DMS53 treated with DMSO at 0.1 percent for 48 hours (cell line): ENCODE data around the gene RGS1.

Experiments
- DNase-seq: peaks from one replicate; lab custom pipeline; 2025; ENCODE audit not compliant: unreplicated experiment; lab: John Stamatoyannopoulos, UW

RGS1 gene

DNA sequence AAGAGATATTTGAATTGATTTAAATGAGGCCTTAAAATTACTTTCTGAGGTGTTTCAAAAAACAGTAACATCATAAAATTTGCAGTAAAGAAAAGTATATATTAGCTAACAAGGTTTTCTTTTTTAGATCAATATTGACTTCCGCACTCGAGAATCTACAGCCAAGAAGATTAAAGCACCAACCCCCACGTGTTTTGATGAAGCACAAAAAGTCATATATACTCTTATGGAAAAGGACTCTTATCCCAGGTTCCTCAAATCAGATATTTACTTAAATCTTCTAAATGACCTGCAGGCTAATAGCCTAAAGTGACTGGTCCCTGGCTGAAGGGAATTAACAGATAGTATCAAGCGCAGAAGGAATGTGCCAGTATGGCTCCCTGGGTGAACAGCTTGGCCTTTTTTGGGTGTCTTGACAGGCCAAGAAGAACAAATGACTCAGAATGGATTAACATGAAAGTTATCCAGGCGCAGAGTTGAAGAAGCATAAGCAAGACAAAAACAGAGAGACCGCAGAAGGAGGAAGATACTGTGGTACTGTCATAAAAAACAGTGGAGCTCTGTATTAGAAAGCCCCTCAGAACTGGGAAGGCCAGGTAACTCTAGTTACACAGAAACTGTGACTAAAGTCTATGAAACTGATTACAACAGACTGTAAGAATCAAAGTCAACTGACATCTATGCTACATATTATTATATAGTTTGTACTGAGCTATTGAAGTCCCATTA, 3.6 kb downstream of the RGS1 start:
- DNase-seq: no peak

DNA sequence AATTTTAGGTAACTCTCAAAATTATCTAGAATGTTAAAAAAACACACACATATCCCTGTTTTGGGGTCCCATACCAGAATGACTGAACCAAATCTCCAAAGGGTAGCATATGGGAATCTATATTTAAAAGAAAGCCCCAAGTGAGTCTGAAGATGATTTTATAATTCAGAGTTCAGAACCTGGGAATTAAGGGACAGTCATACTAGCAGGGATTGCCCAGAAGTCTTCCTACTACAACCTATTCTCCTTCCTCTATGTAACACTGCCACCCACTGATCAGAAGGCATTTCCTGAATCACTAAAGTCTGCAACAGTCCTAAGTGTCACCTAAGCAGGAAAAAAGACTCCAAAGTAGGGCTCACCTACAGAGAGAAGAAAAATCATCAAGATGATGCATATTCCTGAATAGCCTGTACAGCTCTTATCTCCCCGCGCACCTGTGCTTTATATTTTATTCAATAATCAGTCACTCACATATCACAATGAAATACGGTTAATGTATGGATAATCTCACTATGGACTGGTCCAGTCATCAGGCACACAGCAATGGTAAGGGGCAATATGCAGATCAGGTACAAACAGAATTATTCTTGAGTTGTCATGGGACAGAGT, 4.9 kb downstream of the RGS1 start:
- DNase-seq: peak; percentile 65

DNA sequence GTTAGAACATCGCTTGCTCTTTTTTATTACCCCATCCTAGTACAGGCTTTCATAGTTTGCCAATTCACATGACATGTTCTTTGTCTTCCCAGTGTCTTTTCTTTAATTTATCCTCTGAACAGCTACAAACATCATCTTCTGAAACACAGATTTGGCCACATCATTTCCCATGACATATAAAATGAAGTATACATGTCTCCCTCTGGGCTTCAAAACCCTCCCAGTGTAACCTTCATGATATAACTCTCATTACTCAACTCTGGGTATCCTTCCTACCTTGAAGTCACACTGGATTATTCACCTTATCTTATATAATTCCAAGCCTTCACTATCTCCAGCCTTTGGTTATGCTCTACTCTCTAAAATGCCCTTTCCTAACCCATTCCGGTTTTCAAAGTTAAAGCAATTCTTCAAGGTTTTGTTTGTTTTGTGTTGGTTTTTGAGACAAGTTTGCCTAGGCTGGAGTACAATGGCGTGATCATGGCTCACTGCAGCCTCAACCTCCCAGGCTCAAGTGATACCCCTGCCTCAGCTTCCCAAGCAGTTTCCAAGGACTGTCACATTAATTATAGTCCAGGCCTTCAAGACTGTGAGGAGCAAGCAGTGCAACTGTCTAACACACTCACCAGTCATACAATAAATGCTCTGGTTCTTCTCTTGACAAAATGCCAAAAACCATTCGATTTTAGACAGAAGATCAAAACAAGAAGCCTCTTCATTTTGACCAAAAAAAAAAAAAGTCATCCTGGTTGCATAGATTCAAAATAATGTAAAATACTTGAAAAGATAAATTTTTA, 5.8 kb downstream of the RGS1 start:
- DNase-seq: no peak

DNA sequence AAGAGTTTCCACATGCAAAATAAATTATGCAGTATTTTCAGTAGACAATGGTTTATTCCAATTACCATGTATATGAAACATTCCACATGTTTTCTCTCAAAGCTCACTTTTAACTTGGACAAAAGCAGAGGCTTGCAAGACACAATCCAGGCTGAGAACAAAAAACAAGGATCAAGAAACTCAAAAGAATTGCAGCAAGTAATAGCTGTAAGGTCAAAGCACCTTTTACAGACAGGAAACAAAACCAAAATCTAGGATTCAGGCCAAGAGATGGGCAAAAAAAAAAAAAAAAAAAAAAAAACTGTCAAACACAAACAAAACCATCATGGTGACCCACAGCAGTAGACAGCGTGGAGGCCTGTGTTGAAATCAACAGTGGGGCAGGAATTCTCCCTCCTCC, 9.3 kb downstream of the RGS1 start:
- no peak for DNase-seq

DNA sequence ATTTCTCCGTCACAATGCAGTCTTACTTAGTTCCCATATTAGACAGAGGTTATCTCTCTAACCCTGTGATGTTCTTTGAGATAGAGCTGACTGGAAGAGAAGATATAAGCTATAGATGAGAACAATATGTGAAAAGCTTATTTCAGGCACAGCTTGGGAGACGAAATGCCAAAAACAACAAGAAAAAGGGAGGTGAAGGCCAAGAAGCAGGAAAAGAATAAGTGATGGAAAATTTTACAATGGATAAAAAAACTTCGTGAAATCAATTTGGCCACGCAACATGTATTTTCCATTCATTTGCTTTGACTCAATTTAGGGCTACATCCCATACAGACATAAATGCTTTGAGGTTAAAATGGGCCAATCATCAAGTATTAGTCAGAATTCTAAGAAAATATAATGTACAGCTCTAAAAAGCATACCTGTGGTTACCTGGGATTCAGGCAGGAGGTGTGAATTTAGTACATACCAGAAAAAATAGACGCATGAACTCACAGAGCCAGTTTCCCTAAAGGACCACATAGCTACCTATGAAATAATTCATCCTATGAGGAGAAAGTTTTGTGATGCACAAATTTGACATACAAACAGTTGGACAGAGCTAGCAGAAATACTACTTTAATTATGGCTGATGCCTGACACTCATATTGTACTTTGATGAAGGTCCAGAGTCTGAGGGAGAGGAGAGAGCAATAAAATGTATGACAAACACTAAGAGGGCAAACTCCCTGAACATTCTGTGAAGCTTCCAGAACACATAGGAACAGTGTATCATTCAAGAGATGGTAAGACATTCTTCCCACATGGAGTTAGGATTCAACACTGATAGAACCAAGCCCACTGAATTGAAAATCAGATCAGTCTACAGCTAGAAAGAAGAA, 12.1 kb downstream of the RGS1 start:
- DNase-seq: no peak

DNA sequence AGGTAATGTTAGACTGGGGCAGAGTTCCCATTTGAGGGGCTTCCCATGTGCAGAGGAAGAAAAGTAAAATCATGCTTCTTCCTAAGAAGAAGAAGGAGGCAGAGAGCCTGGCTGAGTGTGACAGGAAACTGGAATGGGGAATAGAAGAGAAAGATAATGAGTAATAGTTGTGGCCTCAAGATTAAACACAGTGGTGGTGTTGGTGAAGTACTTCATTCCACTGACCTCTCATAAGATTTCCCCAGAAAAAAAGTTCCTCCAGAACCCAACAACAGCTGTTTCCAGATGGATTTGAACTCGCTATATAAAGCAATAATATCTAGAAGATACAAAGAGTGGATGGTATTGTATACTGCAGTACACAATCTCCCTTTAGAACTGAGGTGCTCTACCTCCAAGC, 13.0 kb downstream of the RGS1 start:
- no peak for DNase-seq

DNA sequence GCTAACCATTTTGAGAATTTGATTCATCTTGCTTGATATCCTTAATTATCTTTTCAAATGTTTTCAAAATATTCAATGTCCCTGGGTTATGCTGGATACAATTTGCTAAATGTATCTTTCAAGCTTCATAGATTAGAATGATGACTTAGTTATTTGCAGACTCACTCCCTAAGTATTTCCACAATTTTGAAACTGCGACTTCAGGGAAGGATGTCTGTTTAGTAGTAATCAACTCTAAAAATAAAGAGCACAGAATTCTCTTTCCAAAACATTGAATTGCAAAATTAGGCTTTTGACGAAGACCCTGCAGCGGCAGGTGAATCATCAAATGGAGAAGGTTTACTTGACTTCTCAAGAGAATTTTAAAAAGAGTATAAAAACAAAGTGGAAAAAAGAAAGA, 14.2 kb downstream of the RGS1 start:
- DNase-seq: no peak

DNA sequence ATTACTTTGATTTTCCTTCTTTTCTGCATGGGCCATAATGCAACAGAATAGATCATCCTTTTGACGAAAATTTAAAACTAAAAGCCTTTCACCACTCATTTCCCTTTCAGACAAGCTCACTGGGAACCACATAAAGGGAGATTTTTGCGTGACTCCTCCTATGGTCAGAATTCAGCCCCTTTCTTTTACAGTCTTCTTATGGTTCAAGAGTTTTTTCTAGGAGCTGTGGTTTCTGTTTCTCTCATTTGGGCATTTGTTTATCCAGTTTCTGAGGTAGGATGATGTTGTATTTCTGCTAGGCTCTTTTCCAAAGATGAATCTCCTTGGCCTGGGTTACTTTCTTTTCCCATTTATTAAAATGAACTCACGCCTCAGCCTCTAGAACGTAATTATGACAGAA, 16.9 kb downstream of the RGS1 start:
- no peak for DNase-seq

DNA sequence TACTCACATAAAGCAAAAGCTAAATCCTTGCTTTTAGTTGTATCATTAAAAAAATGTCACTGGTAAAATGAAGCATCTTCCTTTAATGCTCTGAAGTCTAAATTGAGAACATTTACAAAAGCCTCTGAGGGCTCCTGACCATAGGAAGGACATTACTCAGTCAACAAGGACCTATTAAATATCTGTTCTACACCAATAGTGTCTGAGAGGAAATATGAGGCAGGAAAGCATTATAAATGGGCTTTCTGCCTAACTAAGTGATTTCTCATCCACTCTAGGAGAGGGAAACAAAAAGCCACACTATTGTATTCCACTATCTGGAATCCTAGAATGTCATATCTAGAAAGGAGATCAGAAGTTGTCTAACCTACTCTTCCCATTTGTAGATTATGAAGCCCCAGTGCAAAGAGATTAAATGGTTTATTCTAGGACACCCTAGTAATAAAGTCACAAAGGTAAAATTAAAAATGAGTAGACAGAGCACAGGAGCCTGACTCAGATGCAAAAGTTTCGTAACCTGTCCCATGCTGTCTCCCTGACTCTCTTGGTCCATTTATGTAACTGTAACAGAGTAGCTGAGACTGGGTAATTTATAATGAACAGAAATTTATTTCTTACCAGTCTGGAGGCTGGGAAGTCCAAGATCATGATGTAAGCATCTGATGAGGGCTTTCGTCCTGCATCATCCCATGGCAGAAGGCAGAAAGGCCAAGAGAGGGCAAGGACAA, 17.6 kb downstream of the RGS1 start:
- DNase-seq: no peak

DNA sequence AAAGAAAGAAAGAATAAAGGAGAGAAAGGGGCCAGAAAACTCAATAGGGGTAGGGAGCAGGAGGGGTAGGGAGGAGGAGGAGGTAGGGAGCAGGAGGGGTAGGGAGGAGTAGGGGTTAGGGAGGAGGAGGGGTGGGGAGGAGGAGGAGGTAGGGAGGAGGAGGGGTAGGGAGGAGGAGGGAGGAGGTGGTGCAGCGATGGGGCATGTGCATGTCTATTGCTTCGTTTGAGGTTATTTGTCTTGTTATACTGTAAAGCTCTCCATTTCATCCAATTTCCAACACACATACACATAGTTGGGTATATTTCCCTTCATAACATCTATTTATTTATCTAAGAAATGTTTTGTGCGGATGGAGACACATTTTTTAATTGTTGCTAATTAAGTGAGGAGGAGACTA, 19.7 kb downstream of the RGS1 start:
- DNase-seq: no peak

DNA sequence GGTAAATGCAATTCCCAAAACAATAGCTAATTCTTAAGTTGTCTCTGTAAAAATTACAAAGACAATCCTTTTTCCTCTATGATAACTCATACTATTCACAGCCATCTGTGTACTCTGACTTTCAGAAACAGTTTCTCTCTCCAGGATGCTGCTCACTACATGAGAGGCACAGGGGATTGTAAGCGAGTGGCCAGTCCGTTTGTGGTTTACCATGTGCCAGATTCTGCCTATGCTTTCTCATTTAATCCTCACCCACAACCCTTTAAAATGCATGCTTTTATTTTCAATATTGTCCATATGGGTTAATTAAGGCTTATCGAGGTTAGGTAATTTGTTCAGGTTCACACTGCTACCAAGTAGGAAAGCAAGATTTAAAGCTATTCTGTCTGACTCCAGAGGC, 23.0 kb downstream of the RGS1 start:
- DNase-seq: no peak

DNA sequence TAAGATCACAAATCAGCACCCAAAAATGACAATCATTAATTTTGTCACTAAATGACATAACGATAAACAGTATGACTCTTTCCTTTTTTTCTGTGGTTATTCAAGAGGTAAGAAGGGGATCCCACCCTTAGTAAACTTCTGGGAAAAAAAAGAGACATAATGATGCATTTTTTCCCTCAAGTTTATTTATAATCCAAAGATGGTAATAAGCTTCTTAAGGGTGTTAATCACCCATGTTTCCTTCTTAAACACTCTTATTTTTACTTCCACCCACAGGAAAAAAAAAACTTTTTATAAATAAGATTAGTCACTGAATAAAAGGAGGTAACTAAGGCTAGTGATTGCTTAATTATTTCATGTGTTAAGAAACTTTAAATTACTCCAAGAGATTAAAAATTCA, 24.7 kb downstream of the RGS1 start:
- DNase-seq: no peak

DNA sequence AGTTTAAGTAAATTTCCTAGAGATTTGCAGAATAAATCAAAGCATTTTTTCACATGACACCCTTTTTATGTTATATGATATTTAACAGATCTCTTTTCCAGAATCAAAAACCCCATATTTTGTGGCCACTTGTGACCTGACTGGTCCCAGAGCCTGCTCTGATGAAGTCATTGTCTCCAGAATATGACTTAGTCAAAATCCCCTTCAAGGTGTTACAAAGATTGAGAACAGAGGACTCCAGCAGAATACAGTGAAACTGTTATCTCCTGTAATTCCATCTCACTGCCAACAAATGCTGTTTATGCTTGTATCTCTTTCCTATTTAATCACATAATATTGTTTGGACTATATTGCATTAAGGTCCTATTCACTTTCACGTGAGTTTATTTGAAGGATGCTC, 25.6 kb downstream of the RGS1 start:
- no peak for DNase-seq

DNA sequence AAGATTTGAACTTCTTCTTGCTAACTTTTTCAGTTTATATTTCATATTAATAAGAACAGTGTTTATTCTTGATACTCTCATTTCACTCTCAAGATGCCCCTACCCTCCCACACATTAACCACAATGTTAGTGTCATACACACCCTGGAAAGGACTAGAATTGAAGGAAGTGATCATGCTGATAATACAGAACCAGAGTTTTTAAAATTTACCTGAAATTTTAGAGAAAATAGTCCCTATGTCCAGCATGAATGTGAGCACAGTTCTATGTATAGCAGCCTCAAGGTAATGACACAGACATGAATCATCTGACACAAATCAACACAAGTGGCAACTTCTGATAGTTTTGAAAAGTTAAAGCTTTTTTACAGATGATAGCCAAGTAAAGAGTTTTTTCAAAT, 26.0 kb downstream of the RGS1 start:
- DNase-seq: no peak

DNA sequence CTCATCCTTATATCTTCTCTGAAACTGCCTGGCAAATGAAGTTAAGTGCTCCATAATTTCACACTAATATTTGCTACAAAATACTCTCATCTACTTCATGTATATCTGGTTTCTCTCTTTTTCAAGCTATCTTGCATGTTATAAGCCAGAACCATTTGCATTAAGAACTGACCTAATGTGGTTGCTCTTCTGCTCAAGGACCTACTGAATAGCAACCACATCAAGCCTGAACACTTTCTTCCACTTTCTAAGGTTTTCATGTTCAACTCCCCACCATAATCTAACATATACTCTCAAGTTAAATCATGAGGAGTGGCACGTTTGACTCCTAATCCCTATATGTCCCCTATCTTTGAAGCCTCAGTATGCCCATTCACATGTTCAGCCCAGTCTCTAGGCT, 27.2 kb downstream of the RGS1 start:
- no peak for DNase-seq

DNA sequence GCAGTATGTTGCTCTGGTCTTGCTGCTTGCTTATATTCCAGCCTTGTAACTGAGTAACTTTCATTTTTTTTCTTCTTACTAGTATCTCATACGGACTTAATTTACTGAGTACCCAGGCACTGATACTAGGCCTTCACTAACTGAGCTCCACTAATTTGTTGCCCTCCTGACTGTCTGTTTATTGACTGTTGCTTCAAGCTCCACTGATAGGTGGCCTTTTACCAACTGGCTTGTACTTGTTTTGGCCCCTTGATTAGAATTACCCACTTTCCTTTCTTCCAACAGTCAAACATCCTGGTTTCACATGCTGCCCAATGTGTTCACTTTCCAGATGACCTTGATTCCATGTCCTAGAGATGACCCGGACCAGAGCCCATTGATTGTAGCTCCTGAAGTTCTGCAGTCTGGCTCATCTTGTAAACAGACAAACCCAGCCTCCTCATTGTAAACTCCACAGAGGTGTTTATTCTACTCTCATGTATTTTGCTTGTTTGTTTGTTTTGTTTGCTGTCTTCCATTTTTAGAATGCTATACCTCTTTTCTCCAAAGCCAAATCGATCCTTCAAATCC, 27.7 kb downstream of the RGS1 start:
- peak; percentile 35 for DNase-seq

DNA sequence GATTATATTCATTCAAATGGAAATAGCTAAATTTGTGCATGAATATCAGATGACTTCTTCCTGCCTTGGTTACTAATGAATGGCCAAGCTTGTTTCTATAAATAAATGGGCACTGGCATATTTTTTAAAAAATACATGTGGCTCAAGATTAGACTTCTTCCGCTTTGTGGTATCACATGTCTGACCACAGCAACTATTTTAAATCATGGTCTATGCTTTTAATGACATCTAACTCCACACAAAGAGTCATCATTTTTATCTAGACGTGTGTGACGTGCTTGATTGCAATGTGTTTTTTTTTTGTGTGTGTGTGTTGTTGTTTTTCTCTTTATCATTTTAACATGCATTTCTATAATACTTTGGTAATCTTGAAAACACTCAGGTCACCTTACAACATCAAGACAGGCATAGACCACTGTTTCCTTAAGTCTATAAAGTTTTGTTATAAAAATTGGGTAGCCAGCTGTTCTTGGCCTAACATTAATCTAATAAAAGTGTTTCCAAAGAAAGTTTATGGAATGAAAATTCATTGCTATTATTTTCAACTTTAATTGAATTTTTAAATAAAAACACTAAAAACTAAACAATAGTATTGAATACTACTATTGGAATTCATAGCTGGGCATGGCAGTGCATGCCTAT, 29.5 kb downstream of the RGS1 start:
- no peak for DNase-seq

DNA sequence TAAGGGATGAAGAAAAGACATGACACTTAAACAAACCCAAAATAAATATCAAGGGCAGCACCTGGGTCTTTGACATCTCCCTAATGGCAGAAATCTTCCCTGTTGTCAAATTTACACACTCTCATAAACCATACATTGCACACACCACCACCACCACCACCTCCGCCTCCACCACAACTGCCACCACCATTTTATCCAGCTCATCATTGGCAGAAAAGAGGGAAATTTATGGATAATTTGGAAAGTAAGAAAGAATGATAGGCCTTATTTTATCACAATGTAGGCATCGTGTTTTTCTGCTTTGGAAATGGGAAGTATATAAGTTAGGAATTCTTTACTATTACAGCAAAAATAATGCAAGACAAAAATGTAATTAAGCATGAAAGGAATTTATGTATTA, 33.1 kb downstream of the RGS1 start:
- no peak for DNase-seq

DNA sequence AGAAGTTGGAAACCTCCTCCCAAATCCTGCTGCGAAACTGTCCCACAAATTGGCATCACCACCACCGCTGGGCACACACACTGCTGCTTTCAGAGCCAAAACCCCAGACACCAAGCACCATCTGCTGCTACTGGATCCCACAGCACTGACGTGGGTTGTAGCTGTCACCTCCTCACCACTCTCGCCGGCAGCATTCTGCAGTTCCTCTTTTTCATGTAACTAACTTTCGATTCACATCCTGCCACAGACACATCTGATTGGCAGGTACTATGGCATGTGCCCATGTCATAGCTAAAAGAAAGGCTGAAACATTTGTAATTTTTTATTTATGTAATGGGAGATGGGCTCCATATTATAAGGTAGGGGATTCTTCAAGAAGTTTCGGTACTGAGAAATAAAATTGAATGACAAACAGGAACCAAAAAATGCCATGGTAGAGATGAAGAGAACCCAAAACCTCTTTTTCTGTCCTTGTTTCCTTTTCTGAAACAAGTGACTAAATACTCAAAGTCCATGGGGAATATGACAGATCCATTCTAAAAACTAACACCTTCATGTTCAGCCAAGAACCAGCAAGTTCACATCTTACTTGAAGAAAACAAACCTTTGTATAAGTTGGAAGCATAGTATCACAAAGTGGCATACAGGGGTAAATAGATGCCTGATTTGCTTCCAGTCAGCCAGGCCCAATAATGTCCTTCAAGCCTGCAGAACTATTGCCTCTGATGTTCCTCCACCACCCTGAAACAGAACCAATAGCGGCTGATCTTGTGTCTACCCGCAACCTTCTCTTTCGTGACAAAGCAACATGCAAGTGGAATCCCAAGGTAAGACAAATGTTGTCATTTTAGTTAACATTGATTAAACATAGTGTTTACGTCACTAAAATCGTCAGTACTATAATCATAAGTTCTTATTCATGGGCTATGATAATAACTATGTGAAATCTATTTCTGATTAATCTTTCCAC, 33.8 kb downstream of the RGS1 start:
- no peak for DNase-seq
